Measurements from ENCODE around the gene CCT7.

GRCh38 chr2:73217160-73217559, 16.9 kb upstream of the CCT7 start:
- TF ChIP-seq RFX5 (IDR thresholded peaks at IDR 0.05; ENCODE audit: low read depth, low read length) (no peak), FOXM1 (IDR thresholded peaks at IDR 0.05; ENCODE audit: low read depth, low read length) (no peak)
